Endodermal cell (in vitro differentiated cells): ENCODE measurements around the gene CADM3. TPM values are rescaled to one million over a fixed set of nuclear protein-coding genes. Genes with fewer than 3 reads are reported as not detected.

ENCODE experiments used
- DNase-seq: peaks from one replicate; pipeline ENCODE4 v3.0.0-alpha.2; 2017
- H3K27ac ChIP-seq: 2 replicates; pipeline ENCODE4 v1.5.1; 2013; ENCODE audit warnings: mild to moderate bottlenecking, low read depth, low read length, moderate library complexity
- H3K27me3 ChIP-seq: 2 replicates; pipeline ENCODE4 v1.6.1; 2013; ENCODE audit warnings: mild to moderate bottlenecking, low read length, moderate library complexity; ENCODE audit not compliant: insufficient read depth, control insufficient read depth, poor library complexity, severe bottlenecking
- H3K36me3 ChIP-seq: 2 replicates; pipeline ENCODE4 v1.7.0; 2013; ENCODE audit warnings: mild to moderate bottlenecking, low read length, moderate library complexity; ENCODE audit not compliant: control insufficient read depth, insufficient read depth
- H3K4me1 ChIP-seq: one replicate; pipeline ENCODE4 v1.7.0; 2013; ENCODE audit warnings: low read length; ENCODE audit not compliant: control insufficient read depth, insufficient read depth
- H3K4me3 ChIP-seq: 2 replicates; pipeline ENCODE4 v1.5.1; 2013; ENCODE audit warnings: mild to moderate bottlenecking, low read length, moderate library complexity
- H3K9ac ChIP-seq: 2 replicates; pipeline ENCODE4 v1.6.1; 2013; ENCODE audit warnings: mild to moderate bottlenecking, low read length, moderate library complexity; ENCODE audit not compliant: poor library complexity, severe bottlenecking; ENCODE audit errors: extremely low read depth
- H3K9me3 ChIP-seq: 2 replicates; pipeline ENCODE4 v1.6.1; 2013; ENCODE audit warnings: mild to moderate bottlenecking, low read length, moderate library complexity; ENCODE audit not compliant: control insufficient read depth
- H3K27ac Mint-ChIP-seq: 2 replicates; pipeline ENCODE4 v1.8.0; 2020; ENCODE audit warnings: mixed read lengths
- H3K27me3 Mint-ChIP-seq: 2 replicates; pipeline ENCODE4 v1.8.0; 2021; ENCODE audit warnings: mild to moderate bottlenecking, mixed read lengths; ENCODE audit not compliant: insufficient read depth
- H3K36me3 Mint-ChIP-seq: 2 replicates; pipeline ENCODE4 v1.8.0; 2020; ENCODE audit warnings: low read depth, mixed read lengths
- H3K4me1 Mint-ChIP-seq: 2 replicates; pipeline ENCODE4 v1.8.0; 2020; ENCODE audit warnings: mixed read lengths
- H3K4me3 Mint-ChIP-seq: 2 replicates; pipeline ENCODE4 v1.8.0; 2020; ENCODE audit warnings: mild to moderate bottlenecking, moderate library complexity, mixed read lengths
- H3K9me3 Mint-ChIP-seq: 2 replicates; pipeline ENCODE4 v1.8.0; 2020; ENCODE audit warnings: mild to moderate bottlenecking, mixed read lengths
- CTCF ChIP-seq: fragments of 200-600 bp; sonication (generic); conservative IDR thresholded peaks from 2 replicates; pipeline ENCODE4 v1.5.0; 2021; ENCODE audit warnings: antibody characterized with exemption, mild to moderate bottlenecking
- WGBS, 2 experiments: methylation state at CpG; one replicate each; pipeline versions ENCODE4 v1.1.5 to v1.1.7; 2013; ENCODE audit warnings: missing lambda C conversion rate in 2 of 2, mixed read lengths in 1 of 2; ENCODE audit not compliant: insufficient coverage in 1 of 2, insufficient read length in 1 of 2; 5-methylcytosine and 5-hydroxymethylcytosine counted together
- total RNA-seq, 2 donors: library from RNA; stranded (reverse); fragmentation: NEBNext Ultra II Directional in 1 of 2; extraction: Animal tissue kit (Norgen Biotek cat#: 25700) in 1 of 2; gene quantifications; 2 replicates in 1 of 2; 3 replicates in 1 of 2; pipeline ENCODE4 v1.2.1, GENCODE V29; 2021

CADM3 gene
- total RNA-seq, 2 donors from 2014 or later, result 2.4 to 4.0 TPM

- peaks cover 33% of the 10 kb centered on the region for H3K27me3 Mint-ChIP-seq
- no peaks in the 10 kb centered on the region for H3K9me3 Mint-ChIP-seq
- WGBS, 2 experiments, result 11 to 15% methylated on average over 3 to 6 of the region's 7 CpGs
- H3K9ac ChIP-seq, result no peak overlapping the region
- H3K27me3 ChIP-seq, result peaks cover 27% of the 10 kb centered on the region
- no peak overlapping the region for H3K4me3 ChIP-seq
- no peaks in the 10 kb centered on the region for H3K36me3 ChIP-seq
- no peaks in the 10 kb centered on the region for H3K36me3 Mint-ChIP-seq
- H3K4me1 ChIP-seq, result no peaks in the 10 kb centered on the region
- peaks cover 2% of the 10 kb centered on the region for H3K4me1 Mint-ChIP-seq
- no peaks in the 10 kb centered on the region for H3K9me3 ChIP-seq
- no peak overlapping the region for H3K27ac ChIP-seq
- no peak overlapping the region for H3K4me3 Mint-ChIP-seq
- no peak overlapping the region for H3K27ac Mint-ChIP-seq
- no peak for TF ChIP-seq CTCF
- peak; percentile 66 for DNase-seq
Observed at GRCh38 chr1:159208175-159208825, 36.9 kb downstream of the CADM3 start.

- Histone ChIP-seq H3K27me3 (peaks cover 27% of the 10 kb centered on the region), H3K4me3 (no peak overlapping the region), H3K27ac (no peak overlapping the region), H3K36me3 (no peaks in the 10 kb centered on the region), H3K9ac (no peak overlapping the region), H3K9me3 (no peaks in the 10 kb centered on the region), H3K4me1 (no peaks in the 10 kb centered on the region)
- Mint-ChIP-seq H3K36me3 (no peaks in the 10 kb centered on the region), H3K9me3 (no peaks in the 10 kb centered on the region), H3K4me1 (peaks cover 2% of the 10 kb centered on the region), H3K27me3 (peaks cover 33% of the 10 kb centered on the region), H3K27ac (no peak overlapping the region), H3K4me3 (no peak overlapping the region)
- WGBS, 2 experiments, result 88% methylated on average over 7 of the region's 7 CpGs
- DNase-seq, result no peak
- no peak for TF ChIP-seq CTCF
Observed at GRCh38 chr1:159209061-159209460, 37.6 kb downstream of the CADM3 start.

GRCh38 chr1:159211331-159212136 is 40.1 kb downstream of the CADM3 start:
- peak; percentile 88 for DNase-seq
- Mint-ChIP-seq H3K36me3 (no peaks in the 10 kb centered on the region), H3K9me3 (no peaks in the 10 kb centered on the region), H3K4me3 (no peak overlapping the region), H3K27ac (no peak overlapping the region), H3K27me3 (peaks cover 23% of the 10 kb centered on the region), H3K4me1 (peaks cover 2% of the 10 kb centered on the region)
- WGBS, 2 experiments, result 45 to 74% methylated on average over 5 to 10 of the region's 11 CpGs
- H3K9ac ChIP-seq, result no peak overlapping the region
- H3K36me3 ChIP-seq, result no peaks in the 10 kb centered on the region
- no peaks in the 10 kb centered on the region for H3K4me1 ChIP-seq
- H3K4me3 ChIP-seq, result no peak overlapping the region
- H3K9me3 ChIP-seq, result no peaks in the 10 kb centered on the region
- peaks cover 38% of the 10 kb centered on the region for H3K27me3 ChIP-seq
- no peak overlapping the region for H3K27ac ChIP-seq
- TF ChIP-seq CTCF, result peak; percentile 93
